Measurements from ENCODE around the gene CBR1. TPM values are rescaled to one million over a fixed set of nuclear protein-coding genes. Genes with fewer than 3 reads are reported as not detected.

The CBR1 gene
- total RNA-seq, 1 experiment from 2014 or later: 41.1 TPM

DNA sequence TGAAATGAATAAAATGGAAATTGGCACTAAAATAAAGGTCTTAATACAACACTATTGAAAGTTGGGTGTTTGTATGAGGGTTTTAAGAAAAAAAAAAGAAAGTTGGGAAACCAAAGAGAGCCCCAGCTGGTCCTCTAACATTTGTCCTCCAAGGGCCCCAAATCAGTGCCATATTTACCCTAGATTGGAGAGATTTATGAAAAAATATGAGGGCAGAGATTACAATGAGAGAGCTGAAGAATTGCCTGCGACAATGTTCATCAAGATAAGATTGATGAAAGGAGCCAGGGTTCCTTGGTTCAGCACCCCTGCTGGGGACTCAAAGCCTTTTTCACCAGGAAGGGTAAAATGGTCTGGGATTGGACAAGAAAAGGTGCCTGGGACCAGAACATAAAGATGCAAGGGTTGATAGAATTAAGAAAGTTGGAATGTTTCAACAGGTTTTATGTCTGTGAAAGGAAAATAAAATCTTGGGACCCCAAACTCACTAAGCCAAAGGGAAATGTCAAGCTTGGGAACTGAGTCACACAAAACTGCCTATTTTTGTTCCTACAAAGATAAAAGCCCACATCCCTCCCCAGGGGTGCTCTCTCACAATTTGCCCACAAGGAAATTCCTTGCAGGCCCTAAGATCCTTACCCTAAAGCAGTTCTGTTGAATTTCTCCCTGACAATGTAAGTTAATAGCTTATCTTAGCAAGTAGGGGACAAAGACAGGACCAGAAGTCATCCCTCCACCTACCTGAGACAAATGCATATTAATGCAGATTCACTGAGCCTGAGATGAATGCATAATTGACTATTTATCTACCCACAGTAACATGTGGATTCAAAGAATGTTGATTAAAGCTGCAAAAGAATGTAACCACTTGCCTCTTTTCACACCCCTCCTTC is 26.8 kb downstream of the CBR1 start:
- no TSS peak for BruUV-seq (replicated peaks)
- H3K36me3 ChIP-seq (ENCODE audit: control insufficient read depth, insufficient read depth, low read length): no peaks in the 10 kb centered on the region
- H3K36me3 Mint-ChIP-seq (ENCODE audit: insufficient read depth, unreplicated experiment): no peaks in the 10 kb centered on the region
- intact Hi-C loops (cut with micrococcal nuclease; ENCODE audit: unreplicated experiment): no loop called here
- no peak overlapping the region for H3K4me3 ChIP-seq (ENCODE audit: low read depth, low read length)
- no peaks in the 10 kb centered on the region for H3K27me3 Mint-ChIP-seq (ENCODE audit: insufficient read depth, unreplicated experiment)
- DNase-seq: no peak
- H3K9me3 Mint-ChIP-seq (ENCODE audit: unreplicated experiment): peaks cover 12% of the 10 kb centered on the region
- TF ChIP-seq, protein P1, sequence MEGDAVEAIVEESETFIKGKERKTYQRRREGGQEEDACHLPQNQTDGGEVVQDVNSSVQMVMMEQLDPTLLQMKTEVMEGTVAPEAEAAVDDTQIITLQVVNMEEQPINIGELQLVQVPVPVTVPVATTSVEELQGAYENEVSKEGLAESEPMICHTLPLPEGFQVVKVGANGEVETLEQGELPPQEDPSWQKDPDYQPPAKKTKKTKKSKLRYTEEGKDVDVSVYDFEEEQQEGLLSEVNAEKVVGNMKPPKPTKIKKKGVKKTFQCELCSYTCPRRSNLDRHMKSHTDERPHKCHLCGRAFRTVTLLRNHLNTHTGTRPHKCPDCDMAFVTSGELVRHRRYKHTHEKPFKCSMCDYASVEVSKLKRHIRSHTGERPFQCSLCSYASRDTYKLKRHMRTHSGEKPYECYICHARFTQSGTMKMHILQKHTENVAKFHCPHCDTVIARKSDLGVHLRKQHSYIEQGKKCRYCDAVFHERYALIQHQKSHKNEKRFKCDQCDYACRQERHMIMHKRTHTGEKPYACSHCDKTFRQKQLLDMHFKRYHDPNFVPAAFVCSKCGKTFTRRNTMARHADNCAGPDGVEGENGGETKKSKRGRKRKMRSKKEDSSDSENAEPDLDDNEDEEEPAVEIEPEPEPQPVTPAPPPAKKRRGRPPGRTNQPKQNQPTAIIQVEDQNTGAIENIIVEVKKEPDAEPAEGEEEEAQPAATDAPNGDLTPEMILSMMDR (IDR thresholded peaks at IDR 0.05; ENCODE audit: insufficient read depth in 1 of 2, low read depth in 1 of 2, low read length in 1 of 2, severe bottlenecking in 1 of 2, unreplicated experiment in 1 of 2): no peak
- no peak overlapping the region for H3K27ac Mint-ChIP-seq (ENCODE audit: unreplicated experiment)
- ChIA-PET CTCF (no interaction called here), POLR2A (interaction anchor here (0.7 kb wide), 1 partner anchor 57 kb away, joined by 4 read pairs; no protein-coding TSS in a partner anchor)
- no peak overlapping the region for H3K4me3 Mint-ChIP-seq (ENCODE audit: unreplicated experiment)
- H3K9me3 ChIP-seq: peaks cover 19% of the 10 kb centered on the region
- no peaks in the 10 kb centered on the region for H3K4me1 ChIP-seq
- no peaks in the 10 kb centered on the region for H3K27me3 ChIP-seq (replicated peaks; ENCODE audit: control insufficient read depth, insufficient read depth, low read length)
- H3K4me1 Mint-ChIP-seq (ENCODE audit: low read depth, unreplicated experiment): no peaks in the 10 kb centered on the region

DNA sequence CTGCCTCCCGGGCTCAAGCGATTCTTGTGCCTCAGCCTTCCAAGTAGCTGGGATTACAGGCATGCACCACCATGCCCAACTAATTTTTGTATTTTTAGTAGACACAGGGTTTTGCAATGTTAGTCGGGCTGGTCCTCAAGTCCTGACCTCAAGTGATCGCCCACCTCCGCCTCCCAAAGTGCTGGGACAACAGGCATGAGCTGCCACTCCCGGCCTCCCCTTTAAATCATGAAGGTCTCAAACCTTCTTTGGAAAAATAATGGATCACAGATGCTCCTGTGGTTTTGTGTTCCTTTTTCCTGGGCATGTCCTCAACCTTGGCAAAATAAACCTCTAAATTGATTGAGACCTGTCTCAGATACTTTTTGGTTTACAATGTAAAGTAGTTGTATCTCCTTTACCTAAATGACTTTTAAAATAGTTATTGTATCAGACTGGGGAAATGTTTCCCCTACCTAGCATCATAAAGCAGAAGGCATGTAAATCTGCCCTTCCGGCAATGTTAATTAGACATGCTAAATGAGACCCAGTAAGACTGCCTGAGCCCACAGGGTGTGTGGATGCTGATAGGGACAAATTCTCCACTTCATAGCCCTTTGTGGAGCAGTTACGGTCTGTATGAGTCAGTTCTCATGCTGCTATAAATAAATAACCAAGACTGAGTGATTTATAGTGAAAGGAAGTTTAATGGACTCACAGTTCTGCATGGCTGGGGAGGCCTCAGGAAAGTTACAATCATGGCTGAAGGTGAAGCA is 27.8 kb downstream of the CBR1 start:
- no peaks in the 10 kb centered on the region for H3K36me3 Mint-ChIP-seq (ENCODE audit: insufficient read depth, unreplicated experiment)
- no peak overlapping the region for H3K4me3 ChIP-seq (ENCODE audit: low read depth, low read length)
- BruUV-seq (replicated peaks): no TSS peak
- no peaks in the 10 kb centered on the region for H3K27me3 ChIP-seq (replicated peaks; ENCODE audit: control insufficient read depth, insufficient read depth, low read length)
- H3K27me3 Mint-ChIP-seq (ENCODE audit: insufficient read depth, unreplicated experiment): no peaks in the 10 kb centered on the region
- H3K4me3 Mint-ChIP-seq (ENCODE audit: unreplicated experiment): no peak overlapping the region
- peaks cover 19% of the 10 kb centered on the region for H3K9me3 ChIP-seq
- H3K36me3 ChIP-seq (ENCODE audit: control insufficient read depth, insufficient read depth, low read length): no peaks in the 10 kb centered on the region
- H3K4me1 ChIP-seq: no peaks in the 10 kb centered on the region
- POLR2A ChIA-PET: no interaction called here
- intact Hi-C loops (cut with micrococcal nuclease; ENCODE audit: unreplicated experiment): no loop called here
- CTCF ChIA-PET: no interaction called here
- TF ChIP-seq, protein P1 (IDR thresholded peaks at IDR 0.05; ENCODE audit: insufficient read depth in 1 of 2, low read depth in 1 of 2, low read length in 1 of 2, severe bottlenecking in 1 of 2, unreplicated experiment in 1 of 2): no peak
- H3K27ac Mint-ChIP-seq (ENCODE audit: unreplicated experiment): no peak overlapping the region
- no peaks in the 10 kb centered on the region for H3K4me1 Mint-ChIP-seq (ENCODE audit: low read depth, unreplicated experiment)
- H3K9me3 Mint-ChIP-seq (ENCODE audit: unreplicated experiment): peaks cover 12% of the 10 kb centered on the region
- no peak for DNase-seq

DNA sequence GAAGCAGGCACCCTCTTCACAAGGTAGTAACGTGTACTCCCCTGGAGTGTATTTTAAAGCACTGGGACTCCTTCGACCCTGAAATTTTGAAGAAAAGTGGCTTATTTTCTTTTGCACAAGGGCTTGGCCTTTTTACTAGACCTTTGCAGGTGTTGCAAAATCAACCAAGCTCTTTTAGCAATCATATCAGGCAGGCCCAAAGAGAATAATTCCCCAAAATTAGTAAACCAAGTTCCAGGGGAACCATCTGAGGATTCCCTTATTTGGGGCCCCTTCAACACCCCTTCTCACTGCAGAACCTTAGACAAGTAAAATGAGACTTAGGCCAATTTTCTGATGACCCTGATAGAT is 28.3 kb downstream of the CBR1 start:
- no TSS peak for BruUV-seq (replicated peaks)
- Mint-ChIP-seq H3K27ac (ENCODE audit: unreplicated experiment) (no peak overlapping the region), H3K9me3 (ENCODE audit: unreplicated experiment) (peaks cover 10% of the 10 kb centered on the region), H3K27me3 (ENCODE audit: insufficient read depth, unreplicated experiment) (no peaks in the 10 kb centered on the region), H3K36me3 (ENCODE audit: insufficient read depth, unreplicated experiment) (no peaks in the 10 kb centered on the region), H3K4me3 (ENCODE audit: unreplicated experiment) (no peak overlapping the region), H3K4me1 (ENCODE audit: low read depth, unreplicated experiment) (no peaks in the 10 kb centered on the region)
- Histone ChIP-seq H3K36me3 (ENCODE audit: control insufficient read depth, insufficient read depth, low read length) (no peaks in the 10 kb centered on the region), H3K4me3 (ENCODE audit: low read depth, low read length) (no peak overlapping the region), H3K4me1 (peaks cover 5% of the 10 kb centered on the region), H3K27me3 (replicated peaks; ENCODE audit: control insufficient read depth, insufficient read depth, low read length) (no peaks in the 10 kb centered on the region), H3K9me3 (peaks cover 14% of the 10 kb centered on the region)
- DNase-seq: no peak
- CTCF ChIA-PET: no interaction called here
- intact Hi-C loops (cut with micrococcal nuclease; ENCODE audit: unreplicated experiment): no loop called here
- TF ChIP-seq, protein P1 (IDR thresholded peaks at IDR 0.05; ENCODE audit: insufficient read depth in 1 of 2, low read depth in 1 of 2, low read length in 1 of 2, severe bottlenecking in 1 of 2, unreplicated experiment in 1 of 2): no peak
- POLR2A ChIA-PET: no interaction called here

Data from Caco-2 (cell line).